ENCODE measurements around the gene ATF6B. TPM values are rescaled to one million over a fixed set of nuclear protein-coding genes. Genes with fewer than 3 reads are reported as not detected.

The ATF6B gene
- total and polyA plus RNA-seq, 2 experiments from 2014 or later, result 43.0 to 60.8 TPM

GRCh38 chr6:32140420-32141046 is 12.5 kb upstream of the ATF6B start:
- DNase-seq (ENCODE audit: low read depth in 1 of 2, low spot score in 1 of 2), result no peak
- H3K9me3 ChIP-seq (ENCODE audit: low read depth), result no peaks in the 10 kb centered on the region
- no peaks in the 10 kb centered on the region for H3K27me3 ChIP-seq
- peak overlapping the region; percentile 89 for H3K27ac ChIP-seq
- H3K36me3 ChIP-seq, result no peaks in the 10 kb centered on the region
- TF ChIP-seq, protein P1, sequence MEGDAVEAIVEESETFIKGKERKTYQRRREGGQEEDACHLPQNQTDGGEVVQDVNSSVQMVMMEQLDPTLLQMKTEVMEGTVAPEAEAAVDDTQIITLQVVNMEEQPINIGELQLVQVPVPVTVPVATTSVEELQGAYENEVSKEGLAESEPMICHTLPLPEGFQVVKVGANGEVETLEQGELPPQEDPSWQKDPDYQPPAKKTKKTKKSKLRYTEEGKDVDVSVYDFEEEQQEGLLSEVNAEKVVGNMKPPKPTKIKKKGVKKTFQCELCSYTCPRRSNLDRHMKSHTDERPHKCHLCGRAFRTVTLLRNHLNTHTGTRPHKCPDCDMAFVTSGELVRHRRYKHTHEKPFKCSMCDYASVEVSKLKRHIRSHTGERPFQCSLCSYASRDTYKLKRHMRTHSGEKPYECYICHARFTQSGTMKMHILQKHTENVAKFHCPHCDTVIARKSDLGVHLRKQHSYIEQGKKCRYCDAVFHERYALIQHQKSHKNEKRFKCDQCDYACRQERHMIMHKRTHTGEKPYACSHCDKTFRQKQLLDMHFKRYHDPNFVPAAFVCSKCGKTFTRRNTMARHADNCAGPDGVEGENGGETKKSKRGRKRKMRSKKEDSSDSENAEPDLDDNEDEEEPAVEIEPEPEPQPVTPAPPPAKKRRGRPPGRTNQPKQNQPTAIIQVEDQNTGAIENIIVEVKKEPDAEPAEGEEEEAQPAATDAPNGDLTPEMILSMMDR (IDR thresholded peaks at IDR 0.05; ENCODE audit: low read depth, low read length), result no peak
- H3K4me1 ChIP-seq (ENCODE audit: low read depth), result no peaks in the 10 kb centered on the region
- no peak overlapping the region for H3K4me3 ChIP-seq

DNA sequence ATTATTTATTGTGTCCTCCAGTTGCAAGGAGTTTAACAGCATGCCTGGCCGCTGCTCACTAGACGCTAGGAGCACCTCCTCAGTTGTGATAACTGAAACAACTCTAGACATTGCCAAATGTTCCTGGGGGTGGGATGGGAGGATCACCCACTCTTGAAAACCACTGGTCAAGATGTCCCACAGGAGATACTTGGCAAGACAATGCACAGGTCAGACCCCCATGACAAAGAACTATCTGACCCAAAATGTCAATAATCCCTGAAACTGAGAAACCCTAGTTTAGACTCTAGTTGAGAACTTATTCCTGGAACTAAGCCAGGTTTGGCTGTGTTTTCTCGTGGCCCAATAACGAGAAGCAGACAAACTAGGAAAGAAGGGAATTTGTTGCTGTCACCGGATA is 11.5 kb upstream of the ATF6B start:
- Histone ChIP-seq H3K27me3 (no peaks in the 10 kb centered on the region), H3K9me3 (ENCODE audit: low read depth) (no peaks in the 10 kb centered on the region), H3K4me1 (ENCODE audit: low read depth) (no peaks in the 10 kb centered on the region), H3K36me3 (no peaks in the 10 kb centered on the region), H3K27ac (peak overlapping the region; percentile 89), H3K4me3 (no peak overlapping the region)
- TF ChIP-seq, protein P1 (IDR thresholded peaks at IDR 0.05; ENCODE audit: low read depth, low read length), result no peak
- peak in 1 of 2 donors; percentile 41 for DNase-seq (ENCODE audit: low read depth in 1 of 2, low spot score in 1 of 2)

DNA sequence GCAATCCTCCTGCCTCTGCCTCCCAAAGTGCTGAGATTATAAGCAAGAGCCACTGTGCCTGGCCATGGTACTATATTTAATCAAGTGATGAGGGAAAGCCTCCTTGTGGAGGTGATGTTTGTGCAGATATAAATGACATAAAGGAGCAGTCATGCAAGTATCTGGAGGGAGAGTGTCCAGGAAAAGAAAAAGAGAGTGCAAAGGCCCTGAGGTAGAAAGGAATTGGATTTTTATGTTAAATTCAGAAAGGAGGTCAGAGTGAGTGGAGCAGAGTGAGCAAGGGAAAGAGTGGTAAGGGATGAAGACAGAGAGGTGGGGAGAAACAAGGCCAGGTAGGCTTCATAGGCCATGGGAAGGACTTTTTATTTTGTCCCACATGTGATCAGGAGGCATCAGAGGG is 9.4 kb upstream of the ATF6B start:
- TF ChIP-seq, protein P1 (IDR thresholded peaks at IDR 0.05; ENCODE audit: low read depth, low read length), result no peak
- no peak overlapping the region for H3K27ac ChIP-seq

GRCh38 chr6:32133786-32134185 is 5.7 kb upstream of the ATF6B start:
- Histone ChIP-seq H3K27ac (no peak overlapping the region), H3K9me3 (ENCODE audit: low read depth) (no peaks in the 10 kb centered on the region), H3K27me3 (no peaks in the 10 kb centered on the region), H3K36me3 (no peaks in the 10 kb centered on the region), H3K4me1 (ENCODE audit: low read depth) (peaks cover 6% of the 10 kb centered on the region), H3K4me3 (no peak overlapping the region)
- TF ChIP-seq, protein P1 (IDR thresholded peaks at IDR 0.05; ENCODE audit: low read depth, low read length), result no peak
- no peak for DNase-seq (ENCODE audit: low read depth in 1 of 2, low spot score in 1 of 2)

More for the DNA sequence above, 9.4 kb upstream of the ATF6B start:
- Histone ChIP-seq H3K27me3 (no peaks in the 10 kb centered on the region), H3K36me3 (no peaks in the 10 kb centered on the region), H3K4me3 (no peak overlapping the region), H3K9me3 (ENCODE audit: low read depth) (no peaks in the 10 kb centered on the region), H3K4me1 (ENCODE audit: low read depth) (no peaks in the 10 kb centered on the region)
- no peak for DNase-seq (ENCODE audit: low read depth in 1 of 2, low spot score in 1 of 2)

DNA sequence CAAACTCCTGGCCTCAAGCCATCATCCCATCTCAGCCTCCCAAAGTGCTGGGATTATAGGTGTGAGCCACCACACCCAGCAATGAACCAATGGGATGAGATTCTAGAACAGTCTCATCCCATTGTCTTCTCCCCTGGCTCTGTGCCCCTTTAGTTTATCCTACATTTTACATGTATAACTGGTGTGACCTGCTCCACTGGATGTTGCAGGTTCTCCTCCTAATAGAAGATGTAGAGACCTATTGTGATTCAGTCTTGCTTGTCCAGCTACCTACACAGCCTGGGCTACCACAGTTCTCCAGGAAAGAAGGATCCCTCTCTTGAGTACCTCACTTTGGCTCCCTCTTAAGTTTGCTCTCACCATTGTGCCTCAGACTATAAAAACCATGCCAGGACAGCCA is 4.1 kb upstream of the ATF6B start:
- Histone ChIP-seq H3K4me3 (no peak overlapping the region), H3K36me3 (no peaks in the 10 kb centered on the region), H3K9me3 (ENCODE audit: low read depth) (no peaks in the 10 kb centered on the region), H3K27ac (no peak overlapping the region), H3K27me3 (no peaks in the 10 kb centered on the region), H3K4me1 (ENCODE audit: low read depth) (peaks cover 12% of the 10 kb centered on the region)
- TF ChIP-seq, protein P1 (IDR thresholded peaks at IDR 0.05; ENCODE audit: low read depth, low read length), result no peak
- no peak for DNase-seq (ENCODE audit: low read depth in 1 of 2, low spot score in 1 of 2)
